HG03342 (cell line): ENCODE data around the gene JMJD1C.
"Not testable (repeated sequence)": the region's sequence is repeated elsewhere in the genome, so short reads cannot be mapped to it uniquely, and the experiment has no call there.

Experiments
- ATAC-seq: cut with Tn5 transposase; IDR thresholded peaks from one replicate; pipeline ENCODE4 v1.9.1; 2021; ENCODE audit warnings: mild to moderate bottlenecking, moderate library complexity; ENCODE audit not compliant: unreplicated experiment

JMJD1C gene

DNA sequence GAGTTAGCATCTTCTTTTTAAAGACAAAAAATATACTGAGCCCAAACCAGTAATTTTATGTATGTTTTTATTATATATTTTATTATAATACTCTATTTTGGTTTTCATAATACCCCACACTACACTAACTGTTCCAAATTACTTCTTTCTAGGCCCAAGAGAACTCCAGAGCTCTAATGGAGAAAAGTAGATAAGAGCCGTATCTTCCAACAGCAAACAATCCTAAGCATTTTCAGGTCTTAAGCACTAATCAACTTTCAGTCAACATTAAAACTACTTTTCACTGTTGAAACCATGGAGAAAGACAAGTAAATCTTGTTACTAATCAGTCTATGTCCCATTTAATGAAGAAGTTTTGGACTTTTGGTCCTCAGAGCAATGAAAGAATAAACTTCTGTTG is 55.1 kb downstream of the JMJD1C start:
- ATAC-seq: no peak

DNA sequence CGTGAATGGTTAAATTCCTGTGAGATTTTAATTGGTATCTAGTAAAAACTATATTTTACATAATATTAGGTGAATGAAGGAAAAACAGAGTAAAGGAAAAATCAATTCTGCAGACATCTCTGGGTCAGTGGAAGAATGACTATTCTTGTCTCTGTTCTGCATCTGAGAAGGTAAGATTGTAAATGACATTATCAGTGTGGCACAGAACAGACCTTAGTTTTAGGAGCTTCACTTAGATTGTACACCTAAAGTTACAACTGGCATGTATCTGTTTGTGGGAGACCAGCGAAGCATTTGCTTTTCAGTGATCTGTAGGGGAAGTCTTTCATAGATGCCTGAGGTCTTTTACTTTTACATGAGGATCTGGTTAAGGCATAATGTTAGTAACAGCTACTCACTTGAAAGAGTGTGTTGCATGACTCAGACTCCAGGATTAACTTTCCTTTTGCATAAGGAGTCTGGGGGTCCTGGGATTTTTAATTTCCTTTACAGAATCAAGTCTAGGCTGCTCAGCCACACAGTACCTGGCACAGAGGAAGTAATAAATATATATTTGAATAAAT is 56.2 kb downstream of the JMJD1C start:
- no peak for ATAC-seq

DNA sequence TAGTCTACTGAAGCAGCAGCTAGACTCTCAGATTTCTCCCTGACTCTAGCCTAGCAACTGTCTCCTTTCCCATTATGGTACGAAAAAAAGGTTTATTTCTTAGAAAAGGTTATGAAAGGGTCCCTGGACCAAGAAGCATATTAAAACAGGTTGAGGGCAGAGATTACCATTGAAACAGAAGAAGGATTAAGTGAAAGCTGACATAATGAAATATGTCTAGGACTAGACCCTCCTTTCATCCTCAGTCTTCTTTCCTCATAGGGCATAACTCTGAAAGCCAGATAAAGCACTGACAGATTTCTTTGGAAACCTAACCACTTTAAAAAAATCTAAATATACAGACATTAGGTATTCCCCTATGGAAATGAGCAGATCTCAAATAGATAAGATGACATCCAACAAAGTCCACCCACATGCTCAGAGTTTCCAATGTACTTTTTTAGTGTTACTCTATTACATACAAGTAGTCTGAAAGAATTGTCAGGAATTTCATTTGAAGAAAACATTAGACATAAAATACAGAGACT is 58.6 kb downstream of the JMJD1C start:
- ATAC-seq: no peak

GRCh38 chr10:63396133-63396761 is 69.5 kb downstream of the JMJD1C start:
- no peak for ATAC-seq

GRCh38 chr10:63393050-63393449 is 72.7 kb downstream of the JMJD1C start:
- no peak for ATAC-seq

GRCh38 chr10:63392224-63392623 is 73.6 kb downstream of the JMJD1C start:
- ATAC-seq: no peak

- no peak for ATAC-seq
These were observed 74.0 kb downstream of the JMJD1C start for GRCh38 chr10:63391812-63392211.

DNA sequence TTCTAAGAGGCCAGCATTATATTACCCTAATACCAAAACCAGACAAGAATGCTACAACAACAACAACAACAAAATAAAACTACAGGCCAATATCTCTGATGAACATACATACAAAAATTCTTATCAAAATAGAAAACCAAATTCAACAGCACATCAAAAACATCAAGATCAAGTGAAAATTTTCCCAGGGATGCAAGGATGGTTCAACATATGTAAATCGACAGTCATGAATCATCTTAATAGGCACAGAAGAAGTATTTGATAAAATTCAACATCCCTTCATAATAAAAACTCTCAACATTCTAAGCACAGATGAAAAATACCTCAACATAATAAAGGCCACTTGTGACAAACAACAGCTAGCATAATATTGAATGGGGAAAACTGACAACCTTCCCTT is 75.3 kb downstream of the JMJD1C start:
- ATAC-seq: no peak

DNA sequence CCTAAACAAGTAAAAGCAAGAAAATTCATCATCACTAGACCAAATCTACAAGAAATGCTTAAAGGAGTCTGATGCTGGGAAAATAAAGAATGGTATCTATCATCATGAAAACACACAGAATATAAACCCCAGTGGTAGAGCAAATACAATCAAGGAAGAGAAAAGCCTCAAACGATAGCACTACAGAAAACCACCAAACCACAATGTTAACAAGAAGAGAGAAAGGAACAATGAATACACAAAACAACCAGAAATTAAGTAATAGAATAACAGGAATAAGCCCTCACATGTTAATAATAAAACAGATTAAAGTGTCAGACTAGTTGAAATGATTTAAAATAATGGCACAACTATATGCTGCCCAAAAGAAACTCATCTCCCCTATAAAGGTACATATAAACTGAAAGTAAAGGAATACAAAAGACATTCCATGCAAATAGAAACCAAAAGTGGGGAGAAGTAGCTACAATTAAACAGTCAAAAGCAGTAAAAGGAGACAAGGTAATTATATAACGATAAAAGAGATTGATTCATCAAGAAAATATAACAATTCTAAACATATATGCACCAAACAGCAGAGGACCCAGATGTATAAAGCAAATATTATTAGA is 77.3 kb downstream of the JMJD1C start:
- ATAC-seq: peak; percentile 57

- no peak for ATAC-seq
These were observed 80.5 kb downstream of the JMJD1C start for GRCh38 chr10:63385254-63385653.

DNA sequence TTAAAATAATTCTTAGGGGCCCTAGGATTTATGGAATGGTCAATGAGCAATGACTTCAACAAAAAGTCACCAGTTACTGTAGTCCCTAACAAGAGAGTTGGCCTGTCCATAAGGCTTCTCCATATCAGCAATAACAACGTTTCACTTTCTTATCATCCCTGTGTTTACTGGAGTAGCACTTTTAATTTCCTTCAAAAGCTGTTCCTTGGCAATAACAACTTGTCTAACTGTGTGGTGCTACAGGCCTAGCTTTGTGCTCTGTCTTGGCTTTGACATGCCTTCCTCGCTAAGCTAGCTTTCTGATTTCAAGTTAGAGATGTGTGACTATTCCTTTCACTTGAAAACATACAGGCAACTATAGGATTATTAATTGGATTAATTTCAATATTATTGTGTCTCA is 81.1 kb downstream of the JMJD1C start:
- ATAC-seq: no peak

DNA sequence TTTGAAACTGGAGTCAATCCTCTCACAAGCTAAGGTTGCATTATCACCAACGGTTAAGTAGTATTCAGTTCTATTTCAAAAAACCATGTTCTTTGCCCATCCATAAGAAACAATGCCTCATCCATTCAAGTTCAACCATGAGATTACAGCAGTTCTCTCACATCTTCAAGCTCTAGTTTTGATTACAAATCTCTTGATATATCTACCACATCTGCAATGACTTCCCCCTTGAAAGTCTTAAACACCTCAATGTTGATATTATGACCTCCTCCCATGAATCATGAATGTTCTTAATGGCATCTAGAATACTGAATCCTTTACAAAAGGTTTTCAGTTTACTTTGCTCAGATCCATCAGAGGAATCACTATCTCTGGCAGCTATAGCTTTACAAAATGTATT is 81.8 kb downstream of the JMJD1C start:
- ATAC-seq: no peak

DNA sequence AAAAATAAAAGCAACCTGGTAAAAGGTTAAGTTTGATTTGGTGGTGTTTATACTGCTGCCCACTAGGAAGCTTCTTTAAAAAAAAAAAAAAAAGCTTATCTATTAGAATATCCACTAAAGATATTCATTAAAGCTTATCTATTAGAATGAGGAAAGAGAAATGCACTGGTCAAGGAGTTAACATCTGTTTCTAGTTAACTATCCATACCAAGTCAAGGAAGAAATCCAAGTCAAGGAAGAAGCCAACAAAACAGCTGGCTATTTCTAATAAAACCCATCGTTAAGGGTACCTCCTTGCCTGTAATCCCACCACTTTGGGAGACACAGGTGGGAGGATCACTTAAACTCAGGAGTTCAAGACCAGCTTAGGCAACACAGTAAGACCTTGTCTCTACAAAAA is 82.6 kb downstream of the JMJD1C start:
- ATAC-seq: no peak

DNA sequence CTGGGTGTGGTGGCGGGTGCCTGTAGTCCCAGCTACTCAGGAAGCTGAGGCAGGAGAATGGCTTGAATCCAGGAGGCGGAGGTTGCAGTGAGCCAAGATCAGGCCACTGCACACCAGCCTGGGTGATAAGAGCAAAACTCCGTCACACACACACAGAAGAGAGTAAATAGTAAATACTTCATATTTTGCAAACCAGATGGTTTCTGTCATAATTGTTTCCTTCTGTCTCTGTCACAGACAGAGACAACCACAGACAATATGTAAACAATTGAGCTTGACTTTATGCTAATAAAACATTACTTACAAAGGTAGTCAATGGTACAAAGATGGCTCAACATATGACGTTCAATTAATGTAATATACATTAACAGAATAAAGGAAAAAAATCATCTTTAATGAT is 83.7 kb downstream of the JMJD1C start:
- ATAC-seq: no peak

GRCh38 chr10:63377305-63377661 is 88.5 kb downstream of the JMJD1C start:
- not testable (repeated sequence) for ATAC-seq

- ATAC-seq: peak; percentile 98
These were observed 89.0 kb downstream of the JMJD1C start for GRCh38 chr10:63376560-63377304.

- no peak for ATAC-seq
These were observed 89.9 kb downstream of the JMJD1C start for GRCh38 chr10:63375859-63376258.

GRCh38 chr10:63375458-63375857 is 90.3 kb downstream of the JMJD1C start:
- ATAC-seq: no peak

DNA sequence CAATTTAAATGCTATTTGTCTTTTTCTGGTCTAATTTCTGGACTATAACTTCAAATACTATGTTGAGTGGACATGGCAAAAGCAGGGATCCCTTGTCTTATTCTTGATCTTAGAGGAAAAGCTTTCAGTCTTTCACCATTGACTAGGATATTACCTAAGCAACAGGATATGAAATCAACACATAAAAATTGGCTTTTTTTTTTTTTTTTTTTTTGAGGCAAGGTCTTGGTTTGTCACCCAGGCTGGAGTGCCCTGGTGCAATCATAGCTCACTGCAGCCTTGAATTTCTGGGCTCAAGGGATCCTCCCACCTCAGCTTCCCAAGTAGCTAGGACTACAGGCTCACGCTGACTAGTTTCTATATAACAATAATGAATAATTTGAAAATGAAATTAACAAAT is 90.8 kb downstream of the JMJD1C start:
- no peak for ATAC-seq

GRCh38 chr10:63373176-63373575 is 92.6 kb downstream of the JMJD1C start:
- no peak for ATAC-seq

- no peak for ATAC-seq
These were observed 96.1 kb downstream of the JMJD1C start for GRCh38 chr10:63369711-63370110.

DNA sequence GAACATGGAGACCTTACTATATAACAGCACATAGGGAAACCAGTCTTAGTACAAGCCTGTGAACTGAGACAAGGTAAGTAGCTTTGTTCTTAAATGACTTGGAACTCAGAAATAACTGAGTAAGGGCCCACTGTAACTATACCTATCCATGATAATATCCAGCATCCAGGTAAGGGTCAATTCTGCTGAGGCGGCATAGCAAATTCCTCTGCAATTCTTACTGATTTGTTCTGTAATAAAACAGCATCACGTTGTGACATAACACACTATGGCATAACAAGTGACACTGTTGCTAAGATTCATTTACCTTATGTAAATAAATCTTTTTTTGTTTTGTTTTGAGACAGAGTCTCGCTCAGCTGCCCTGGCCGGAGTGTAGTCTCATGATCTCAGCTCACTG is 97.4 kb downstream of the JMJD1C start:
- no peak for ATAC-seq
